ENCODE results near the gene IGFBP1. TPM values are rescaled to one million over a fixed set of nuclear protein-coding genes. Genes with fewer than 3 reads are reported as not detected.
A peak's percentile ranks its signal among the peaks of the same experiment; 100 is the strongest.
"Not testable (repeated sequence)": the region's sequence is repeated elsewhere in the genome, so short reads cannot be mapped to it uniquely, and the experiment has no call there.

The IGFBP1 gene
- total RNA-seq, 2 donors from 2014 or later = not detected

DNA sequence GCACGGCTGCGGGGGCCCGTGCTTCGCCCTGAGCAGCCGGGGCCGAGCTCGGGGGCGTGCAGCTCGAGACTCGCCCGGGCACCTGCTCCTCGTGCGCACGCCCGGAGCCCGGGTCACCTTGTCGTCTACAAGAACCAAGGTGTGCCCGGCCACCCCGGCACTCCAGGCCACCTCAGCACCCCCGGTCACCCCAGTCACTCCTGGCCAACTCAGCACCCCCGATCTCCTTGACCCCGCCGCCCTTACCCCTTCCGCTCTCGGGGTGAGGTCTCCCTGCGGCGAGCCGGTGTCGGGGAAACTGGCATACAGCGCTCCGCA is 33.1 kb downstream of the IGFBP1 start:
- ATAC-seq = no peak
- DNase-seq = no peak
- intact Hi-C loops (cut with DNase I, micrococcal nuclease) = loop anchor here (5.0 to 10.0 kb wide), 4 partner anchors 423 to 1261 kb away; no protein-coding TSS in a partner anchor

DNA sequence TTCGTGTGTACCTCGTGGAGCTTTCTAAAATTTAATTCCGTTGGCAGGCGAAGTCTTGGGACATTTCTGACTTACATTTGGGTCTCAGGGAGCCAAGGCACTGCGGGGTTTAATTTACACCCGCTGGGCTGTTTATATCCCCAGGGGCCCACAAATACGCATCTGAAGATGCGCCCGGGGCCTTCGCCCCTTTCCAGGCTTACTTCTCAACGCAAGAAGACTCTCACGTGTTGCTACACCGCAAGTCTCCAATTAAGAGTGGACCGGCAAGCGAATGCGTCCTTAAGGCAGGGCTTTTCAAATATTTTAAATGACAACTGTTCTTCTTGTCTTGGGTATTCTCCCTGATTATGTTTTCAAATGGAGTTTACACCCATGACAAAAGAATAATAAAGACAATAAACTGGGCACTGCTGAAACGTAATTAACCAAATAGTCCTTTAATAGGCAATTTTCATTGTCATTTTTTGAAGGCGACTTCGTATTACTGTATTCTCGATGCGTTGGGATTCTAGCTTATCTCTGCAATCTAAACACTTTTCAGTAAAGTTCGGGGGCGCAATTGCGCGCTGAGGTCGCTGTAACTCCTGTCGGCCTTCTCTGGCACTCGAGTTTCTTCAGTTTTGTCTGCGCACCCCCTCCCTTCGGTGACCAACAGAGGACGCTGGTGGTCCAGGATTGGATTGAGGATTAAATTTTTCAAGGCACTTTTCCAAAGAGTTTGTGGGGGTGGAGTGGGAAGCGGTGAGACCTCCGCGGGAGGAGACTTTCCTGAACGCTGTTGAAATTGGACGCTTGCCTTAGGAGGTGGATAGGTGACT is 33.6 kb downstream of the IGFBP1 start:
- ATAC-seq (no peak), DNase-seq (peak in 1 of 2 donors; percentile 37)
- intact Hi-C loops (cut with DNase I, micrococcal nuclease) = loop anchor here (5.0 to 10.0 kb wide), 4 partner anchors 423 to 1260 kb away; no protein-coding TSS in a partner anchor

DNA sequence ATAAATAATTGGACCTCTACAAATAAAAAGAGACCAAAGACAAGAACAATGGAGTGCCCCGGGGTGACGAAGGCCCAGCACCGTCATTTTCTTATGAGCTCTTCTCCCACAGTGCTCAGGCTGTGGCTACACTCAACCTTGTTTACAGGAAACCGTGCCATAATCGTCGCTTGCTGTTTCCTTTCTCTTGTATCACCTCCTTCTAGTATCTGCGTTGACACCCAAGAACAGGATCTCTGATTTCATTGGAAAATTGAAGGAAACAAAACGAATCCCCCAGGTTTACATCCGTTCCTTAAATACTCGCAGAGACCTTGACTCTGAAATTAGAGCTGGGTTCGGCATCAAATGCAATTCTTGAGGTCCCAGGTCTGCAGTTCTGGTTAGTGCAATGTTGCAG is 34.5 kb downstream of the IGFBP1 start:
- ATAC-seq = no peak
- intact Hi-C loops (cut with DNase I, micrococcal nuclease) = loop anchor here (5.0 to 10.0 kb wide), 4 partner anchors 422 to 1259 kb away; no protein-coding TSS in a partner anchor
- DNase-seq = no peak

DNA sequence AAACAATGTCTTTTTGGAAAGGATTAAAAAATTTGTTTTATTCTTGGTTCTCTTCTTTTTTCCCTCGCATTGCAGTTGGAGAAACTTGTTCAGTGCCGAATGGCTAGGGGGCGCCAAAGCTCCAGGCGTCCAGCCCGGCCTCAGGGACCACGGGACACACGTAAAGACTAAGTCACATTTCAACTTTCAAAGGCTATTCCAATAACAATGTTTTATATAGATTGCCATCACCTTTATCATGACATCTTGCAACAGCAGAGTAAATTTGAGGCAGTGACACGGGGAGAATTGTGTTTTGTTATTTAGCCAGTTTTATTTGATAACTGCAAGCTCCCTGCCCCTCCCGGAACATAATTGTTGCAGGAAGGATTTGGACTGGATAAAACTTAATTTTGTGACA is 35.0 kb downstream of the IGFBP1 start:
- intact Hi-C loops (cut with DNase I, micrococcal nuclease) = loop anchor here (5.0 to 10.0 kb wide), 4 partner anchors 422 to 1259 kb away; no protein-coding TSS in a partner anchor
- DNase-seq (peak in 1 of 2 donors; percentile 81), ATAC-seq (peak; percentile 45)

- intact Hi-C loops (cut with DNase I, micrococcal nuclease) = loop anchor here (5.0 to 10.0 kb wide), 4 partner anchors 421 to 1258 kb away; no protein-coding TSS in a partner anchor
- no peak for DNase-seq
- ATAC-seq = no peak
These were observed 35.5 kb downstream of the IGFBP1 start for GRCh38 chr7:45923818-45924217.

GRCh38 chr7:45924283-45924682 is 36.0 kb downstream of the IGFBP1 start:
- ATAC-seq (no peak), DNase-seq (no peak)
- intact Hi-C loops (cut with DNase I, micrococcal nuclease) = loop anchor here (5.0 to 10.0 kb wide), 4 partner anchors 421 to 1258 kb away; no protein-coding TSS in a partner anchor

GRCh38 chr7:45927721-45928120 is 39.4 kb downstream of the IGFBP1 start:
- DNase-seq = no peak
- no peak for ATAC-seq
- intact Hi-C loops (cut with DNase I, micrococcal nuclease) = loop anchor here (10.0 kb wide), 2 partner anchors 417 to 1167 kb away; no protein-coding TSS in a partner anchor

- no peak for DNase-seq
- ATAC-seq = no peak
- intact Hi-C loops (cut with DNase I, micrococcal nuclease) = no loop called here
These were observed 42.7 kb downstream of the IGFBP1 start for GRCh38 chr7:45930967-45931366.

GRCh38 chr7:45937301-45937700 is 49.0 kb downstream of the IGFBP1 start:
- intact Hi-C loops (cut with DNase I, micrococcal nuclease) = no loop called here
- DNase-seq (no peak), ATAC-seq (no peak)

GRCh38 chr7:45937862-45938261 is 49.6 kb downstream of the IGFBP1 start:
- no peak for ATAC-seq

DNA sequence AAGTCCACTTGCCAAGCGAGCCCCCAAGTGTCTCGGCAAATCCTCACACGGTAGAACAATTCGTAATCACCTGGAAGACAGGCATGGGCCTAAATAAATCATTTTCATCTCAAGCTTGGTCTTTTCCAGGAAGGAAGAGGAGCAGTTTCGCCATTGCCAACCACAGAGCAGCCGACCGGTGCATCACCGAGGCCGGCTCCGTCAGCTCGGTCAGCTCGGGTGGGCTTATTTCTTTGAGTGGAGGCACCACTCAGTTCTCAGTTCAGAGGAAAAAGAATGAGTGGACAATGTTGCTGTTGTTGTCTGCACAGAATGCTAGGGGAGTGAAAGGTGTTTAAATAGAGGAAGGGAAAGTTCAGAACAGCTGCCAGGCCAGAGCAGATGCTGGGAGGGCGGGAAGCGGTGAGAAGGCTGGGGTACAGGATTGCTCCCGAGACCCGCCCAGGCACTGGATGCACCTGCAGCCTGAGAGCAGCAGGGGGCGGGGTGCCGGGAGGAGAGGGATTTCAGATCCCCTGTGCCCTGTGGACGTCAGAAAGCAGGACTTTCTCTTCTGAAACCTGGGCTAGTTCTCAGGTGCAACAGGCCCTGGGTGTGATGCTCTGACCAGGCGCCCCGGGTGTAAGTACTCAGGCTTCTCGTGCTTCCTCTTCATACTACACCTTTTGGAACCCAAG is 50.5 kb downstream of the IGFBP1 start:
- intact Hi-C loops (cut with DNase I, micrococcal nuclease) = no loop called here
- ATAC-seq = no peak
- no peak for DNase-seq

More at GRCh38 chr7:45937862-45938261, 49.6 kb downstream of the IGFBP1 start:
- no peak for DNase-seq
- intact Hi-C loops (cut with DNase I, micrococcal nuclease) = no loop called here

DNA sequence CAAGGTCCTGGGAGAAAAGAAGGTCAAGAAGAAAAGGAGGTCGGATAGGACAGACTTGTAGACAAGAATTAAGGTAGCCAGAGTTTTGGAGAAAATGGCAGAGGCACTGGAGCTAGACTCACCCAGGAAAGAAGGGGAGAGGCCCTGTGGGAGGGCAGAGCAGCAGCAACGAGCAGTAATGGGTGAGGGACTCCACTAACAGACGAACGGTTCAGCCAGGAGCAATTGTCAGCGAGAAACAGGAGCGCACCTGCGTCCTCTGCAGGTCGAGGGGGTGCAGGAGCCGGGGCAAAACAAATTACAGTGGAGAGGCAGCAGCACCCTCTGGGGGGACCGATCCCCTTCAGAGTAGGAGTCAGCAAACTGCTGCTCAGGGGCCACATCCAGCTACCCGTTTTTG is 51.3 kb downstream of the IGFBP1 start:
- intact Hi-C loops (cut with DNase I, micrococcal nuclease) = no loop called here
- DNase-seq (no peak), ATAC-seq (no peak)

DNA sequence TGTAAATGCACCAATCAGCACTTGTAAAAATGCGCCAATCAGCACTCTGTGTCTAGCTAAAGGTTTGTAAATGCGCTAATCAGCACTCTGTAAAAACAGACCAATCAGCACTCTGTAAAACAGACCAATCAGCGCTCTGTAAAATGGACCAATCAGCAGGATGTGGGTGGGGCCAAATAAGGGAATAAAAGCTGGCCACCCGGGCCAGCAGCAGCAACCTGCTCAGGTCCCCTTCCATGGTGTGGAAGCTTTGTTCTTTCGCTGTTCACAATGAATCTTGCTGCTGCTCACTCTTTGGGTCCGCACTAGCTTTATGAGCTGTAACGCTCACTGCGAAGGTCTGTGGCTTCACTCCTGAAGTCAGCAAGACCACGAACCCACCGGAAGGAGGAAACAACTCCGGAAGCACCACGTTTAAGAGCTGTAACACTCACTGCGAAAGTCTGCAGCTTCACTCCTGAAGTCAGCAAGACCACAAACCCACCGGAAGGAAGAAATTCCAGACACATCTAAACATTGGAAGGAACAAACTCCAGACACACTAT is 52.0 kb downstream of the IGFBP1 start:
- intact Hi-C loops (cut with DNase I, micrococcal nuclease); DNase-seq; ATAC-seq: not testable (repeated sequence)

DNA sequence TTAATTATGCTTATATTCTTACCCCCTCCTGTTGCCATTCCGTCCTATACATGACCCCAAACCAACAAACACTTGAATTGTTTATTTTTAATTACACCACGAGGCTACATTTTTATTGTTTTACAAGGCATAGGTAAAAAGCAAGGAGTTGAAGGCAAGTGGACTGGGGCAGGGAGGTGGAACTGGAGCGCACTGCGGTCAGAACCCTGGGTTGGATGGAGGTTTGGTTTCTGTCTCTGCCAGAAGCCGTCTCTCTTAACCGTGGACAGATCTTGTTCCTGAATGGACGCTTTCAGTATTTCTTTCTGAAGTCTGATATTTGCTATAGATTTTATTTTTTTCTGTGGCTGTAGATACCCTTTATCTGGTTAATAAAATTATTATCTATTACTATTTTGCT is 52.7 kb downstream of the IGFBP1 start:
- ATAC-seq (no peak), DNase-seq (no peak)
- intact Hi-C loops (cut with DNase I, micrococcal nuclease) = no loop called here

Other genes with a start within 250 kb of the IGFBP1 start
- gene CCDC201, start 15.4 kb upstream of the IGFBP1 start, total RNA-seq = not detected
- 10 to 100 TPM; 30.9 to 38.0 TPM for gene IGFBP3, start 32.8 kb downstream of the IGFBP1 start, total RNA-seq

Measured in left colon (tissue), 2 donors.